Astrocyte of the cerebellum (primary cell): ENCODE results near the gene NOVA1.

Experiments
- DNase-seq: peaks from one replicate; pipeline ENCODE4 v3.0.0-alpha.2; 2011; ENCODE audit warnings: low read depth
- H3K4me3 ChIP-seq: 2 replicates; pipeline ENCODE4 v1.5.1; 2011; ENCODE audit warnings: mild to moderate bottlenecking, low read depth, low read length, moderate library complexity
- CTCF ChIP-seq: IDR thresholded peaks from 2 replicates; pipeline ENCODE4 v1.5.1; 2012; ENCODE audit warnings: low read length, low read depth, moderate library complexity, mild to moderate bottlenecking; ENCODE audit errors: missing control alignments
- in situ Hi-C: cut with HindIII; loops from 2 replicates; pipeline ENCODE4 v1.10.0; 2017; ENCODE audit warnings: low sequenced_read_pairs

NOVA1 gene

DNA sequence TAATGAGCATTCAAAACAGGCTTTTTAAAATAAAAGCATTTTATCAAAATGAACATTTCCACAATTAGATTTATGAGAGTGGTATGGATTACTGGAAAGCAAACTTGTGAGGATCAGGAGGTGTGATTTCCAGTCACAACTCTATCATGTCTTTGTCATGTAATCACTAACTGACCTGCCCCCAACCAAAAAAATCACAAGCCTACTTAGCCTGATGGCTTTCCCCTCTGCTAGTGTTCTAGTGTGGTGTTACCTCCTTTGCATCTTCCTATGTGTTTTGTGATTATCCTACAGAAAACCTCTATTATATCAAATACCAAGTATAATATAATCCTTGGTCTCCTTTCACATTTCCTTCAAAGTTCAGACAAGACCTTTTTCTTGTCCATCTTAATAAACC lies 168.6 kb downstream of the NOVA1 start:
- in situ Hi-C loops: no loop called here
- DNase-seq: no peak
- no peak for TF ChIP-seq CTCF
- H3K4me3 ChIP-seq: no peak overlapping the region

DNA sequence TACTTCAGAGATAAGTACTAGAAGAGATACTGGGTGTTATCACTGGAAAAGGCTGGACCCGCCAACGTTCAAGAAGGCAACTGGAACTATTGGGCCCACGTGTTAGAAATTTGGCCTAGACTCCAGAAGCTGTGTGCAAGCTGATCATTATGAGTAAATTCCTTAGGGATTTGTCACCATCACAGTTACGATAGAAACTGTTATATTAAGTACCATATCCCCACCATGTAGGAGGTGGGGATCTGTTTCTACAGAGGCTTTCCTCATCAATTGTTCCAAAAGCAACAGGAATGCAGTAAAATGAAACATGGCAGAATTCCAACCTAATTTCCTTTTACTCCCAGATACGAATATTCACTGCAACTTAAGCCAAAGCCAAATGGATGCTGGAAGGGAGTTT lies 170.7 kb downstream of the NOVA1 start:
- no peak for TF ChIP-seq CTCF
- peak; percentile 85 for DNase-seq
- H3K4me3 ChIP-seq: no peak overlapping the region
- in situ Hi-C loops: no loop called here

- in situ Hi-C loops: no loop called here
Measured at GRCh38 chr14:26424537-26424936, 173.3 kb downstream of the NOVA1 start.

GRCh38 chr14:26415618-26416123 lies 182.2 kb downstream of the NOVA1 start:
- no peak for TF ChIP-seq CTCF
- DNase-seq: peak; percentile 70
- in situ Hi-C loops: no loop called here
- no peak overlapping the region for H3K4me3 ChIP-seq

More at GRCh38 chr14:26424537-26424936, 173.3 kb downstream of the NOVA1 start:
- no peak for TF ChIP-seq CTCF
- H3K4me3 ChIP-seq: no peak overlapping the region
- no peak for DNase-seq

- TF ChIP-seq CTCF: no peak
Measured at GRCh38 chr14:26414926-26415325, 182.9 kb downstream of the NOVA1 start.

GRCh38 chr14:26414103-26414502 lies 183.7 kb downstream of the NOVA1 start:
- DNase-seq: no peak
- in situ Hi-C loops: no loop called here
- no peak for TF ChIP-seq CTCF

More at GRCh38 chr14:26414926-26415325, 182.9 kb downstream of the NOVA1 start:
- no peak overlapping the region for H3K4me3 ChIP-seq
- in situ Hi-C loops: no loop called here
- DNase-seq: no peak

More at GRCh38 chr14:26414103-26414502, 183.7 kb downstream of the NOVA1 start:
- no peak overlapping the region for H3K4me3 ChIP-seq
